Vagina (tissue), 2 donors: Measurements from ENCODE around the gene ZBTB11.

ENCODE experiments used
- CTCF ChIP-seq, 3 experiments: fragments of 450-650 bp in 2 of 3; fragments of 200-600 bp in 1 of 3; sonication (generic) in 1 of 3; IDR thresholded peaks; one replicate each; pipeline ENCODE4 v1.5.1; 2017 to 2019; ENCODE audit warnings: antibody characterized with exemption in 3 of 3, mild to moderate bottlenecking in 2 of 3, moderate library complexity in 2 of 3
- POLR2A ChIP-seq, 2 donors: fragments of 450-650 bp; IDR thresholded peaks; one replicate each; pipeline ENCODE4 v1.6.1; 2017; ENCODE audit warnings: antibody characterized with exemption in 2 of 2, mild to moderate bottlenecking in 2 of 2, moderate library complexity in 2 of 2
- POLR2AphosphoS5 ChIP-seq, 2 donors: sonication (generic); formaldehyde crosslinking; IDR thresholded peaks; one replicate each; pipeline ENCODE4 v1.9.0; 2017; ENCODE audit warnings: antibody characterized with exemption in 2 of 2, mild to moderate bottlenecking in 2 of 2, low read depth in 1 of 2; ENCODE audit not compliant: insufficient read depth in 1 of 2

- TF ChIP-seq CTCF (IDR thresholded peaks at IDR 0.05) = no peak
- TF ChIP-seq POLR2AphosphoS5 (IDR thresholded peaks at IDR 0.05; ENCODE audit: insufficient read depth in 1 of 2, low read depth in 1 of 2) = no peak
- no peak for TF ChIP-seq POLR2A (IDR thresholded peaks at IDR 0.05)
Observed at GRCh38 chr3:101633186-101633585, 43.7 kb downstream of the ZBTB11 start.
